A204.1 (cell line): ENCODE results near the gene TLCD2.
"Not testable (repeated sequence)": the region's sequence is repeated elsewhere in the genome, so short reads cannot be mapped to it uniquely, and the experiment has no call there.

Experiments used
- FAIRE-seq: peaks from 2 replicates; lab custom pipeline; 2012; peaks lifted over from hg19 to GRCh38; lab: Jason Lieb, UNC

Gene TLCD2

GRCh38 chr17:1716076-1716911 is 6.1 kb upstream of the TLCD2 start:
- peak; percentile 99 for FAIRE-seq

- FAIRE-seq, result no peak
These were observed 5.6 kb upstream of the TLCD2 start for GRCh38 chr17:1715803-1716075.

GRCh38 chr17:1714980-1715802 is 5.0 kb upstream of the TLCD2 start:
- FAIRE-seq, result peak; percentile 16

GRCh38 chr17:1714427-1714979 is 4.3 kb upstream of the TLCD2 start:
- FAIRE-seq, result peak; percentile 92

- FAIRE-seq, result no peak
These were observed 3.8 kb upstream of the TLCD2 start for GRCh38 chr17:1713878-1714426.

- no peak for FAIRE-seq
These were observed 3.1 kb upstream of the TLCD2 start for GRCh38 chr17:1713160-1713877.

GRCh38 chr17:1712271-1712670 is 2.1 kb upstream of the TLCD2 start:
- FAIRE-seq, result no peak

- FAIRE-seq, result no peak
These were observed 1.6 kb upstream of the TLCD2 start for GRCh38 chr17:1711804-1712203.

GRCh38 chr17:1710807-1711553 is 803 bp upstream of the TLCD2 start:
- FAIRE-seq, result no peak

GRCh38 chr17:1709403-1709951 is 700 bp downstream of the TLCD2 start:
- FAIRE-seq, result no peak

GRCh38 chr17:1708791-1709346 is 1.3 kb downstream of the TLCD2 start:
- not testable (repeated sequence) for FAIRE-seq

- FAIRE-seq, result no peak
These were observed 3.1 kb downstream of the TLCD2 start for GRCh38 chr17:1707107-1707506.

- no peak for FAIRE-seq
These were observed 5.2 kb downstream of the TLCD2 start for GRCh38 chr17:1705004-1705403.

- no peak for FAIRE-seq
These were observed 7.1 kb downstream of the TLCD2 start for GRCh38 chr17:1703063-1703462.

GRCh38 chr17:1699891-1700290 is 10.3 kb downstream of the TLCD2 start:
- FAIRE-seq, result not testable (repeated sequence)

GRCh38 chr17:1697681-1698080 is 12.5 kb downstream of the TLCD2 start:
- no peak for FAIRE-seq

GRCh38 chr17:1695365-1695764 is 14.8 kb downstream of the TLCD2 start:
- no peak for FAIRE-seq

GRCh38 chr17:1693339-1693738 is 16.8 kb downstream of the TLCD2 start:
- no peak for FAIRE-seq

GRCh38 chr17:1690544-1691221 is 19.5 kb downstream of the TLCD2 start:
- FAIRE-seq, result no peak

- not testable (repeated sequence) for FAIRE-seq
These were observed 21.8 kb downstream of the TLCD2 start for GRCh38 chr17:1688405-1688804.
